Measurements from ENCODE around the gene NKX2-1. TPM values are rescaled to one million over a fixed set of nuclear protein-coding genes. Genes with fewer than 3 reads are reported as not detected.

The NKX2-1 gene
- total and polyA plus RNA-seq, 2 of the 13 experiments (the other 11 are each of a cell fraction or from before 2014, with no cell fraction given), result not detected

- TF ChIP-seq ZNF574 (CRISPR knock-in tag; IDR thresholded peaks at IDR 0.05) (peak; percentile 59), HBP1 (CRISPR knock-in tag; IDR thresholded peaks at IDR 0.05; ENCODE audit: low read depth) (no peak), KAT7 (CRISPR knock-in tag; IDR thresholded peaks at IDR 0.05; ENCODE audit: borderline replicate concordance) (no peak), TBX3 (IDR thresholded peaks at IDR 0.05; ENCODE audit: borderline replicate concordance) (no peak), ZBTB40 (IDR thresholded peaks at IDR 0.05) (no peak), ZBTB40 (CRISPR knock-in tag; IDR thresholded peaks at IDR 0.05) (peak; percentile 32; the same call in 1 of the 2 replicates), SP140L (CRISPR knock-in tag; IDR thresholded peaks at IDR 0.05; ENCODE audit: borderline replicate concordance) (no peak), CCDC6 (CRISPR knock-in tag; IDR thresholded peaks at IDR 0.05) (no peak), MNT (IDR thresholded peaks at IDR 0.05) (no peak), HINFP (CRISPR knock-in tag; IDR thresholded peaks at IDR 0.05; ENCODE audit: low read depth) (no peak), ZBTB38 (CRISPR knock-in tag; IDR thresholded peaks at IDR 0.05) (no peak)
Measured at GRCh38 chr14:36520601-36521525, 831 bp upstream of the NKX2-1 start (continued).

All from HepG2 (cell line).